PFSK-1 (cell line): ENCODE measurements around the gene OR10A4.

ENCODE experiments used
- FOXP2 ChIP-seq: optimal IDR thresholded peaks from 2 replicates; pipeline ENCODE3; 2011; ENCODE audit warnings: borderline replicate concordance, control low read depth, inconsistent platforms; ENCODE audit not compliant: insufficient read depth; ENCODE audit errors: extremely low read length, extremely low read depth
- POLR2AphosphoS5 ChIP-seq: IDR thresholded peaks from 2 replicates; pipeline ENCODE4 v1.6.1; 2012; ENCODE audit warnings: low read depth, mild to moderate bottlenecking, control low read depth, low read length, moderate library complexity
- SIN3A ChIP-seq: IDR thresholded peaks from 2 replicates; pipeline ENCODE4 v1.6.1; 2012; ENCODE audit warnings: mild to moderate bottlenecking, low read length, moderate library complexity, borderline replicate concordance; ENCODE audit not compliant: insufficient read depth
- TAF1 ChIP-seq: IDR thresholded peaks from 2 replicates; pipeline ENCODE4 v1.6.1; 2012; ENCODE audit warnings: low read length, control low read depth, borderline replicate concordance; ENCODE audit not compliant: insufficient read depth
- TF ChIP-seq, protein P1 (sequence below), 2 experiments: IDR thresholded peaks; 2 replicates each; pipeline versions ENCODE4 v1.6.1 to v1.8.0; 2011 to 2012; ENCODE audit warnings: low read depth in 2 of 2, low read length in 2 of 2, control low read depth in 1 of 2, inconsistent platforms in 1 of 2, mild to moderate bottlenecking in 1 of 2, moderate library complexity in 1 of 2; ENCODE audit not compliant: insufficient read depth in 1 of 2

The OR10A4 gene

DNA sequence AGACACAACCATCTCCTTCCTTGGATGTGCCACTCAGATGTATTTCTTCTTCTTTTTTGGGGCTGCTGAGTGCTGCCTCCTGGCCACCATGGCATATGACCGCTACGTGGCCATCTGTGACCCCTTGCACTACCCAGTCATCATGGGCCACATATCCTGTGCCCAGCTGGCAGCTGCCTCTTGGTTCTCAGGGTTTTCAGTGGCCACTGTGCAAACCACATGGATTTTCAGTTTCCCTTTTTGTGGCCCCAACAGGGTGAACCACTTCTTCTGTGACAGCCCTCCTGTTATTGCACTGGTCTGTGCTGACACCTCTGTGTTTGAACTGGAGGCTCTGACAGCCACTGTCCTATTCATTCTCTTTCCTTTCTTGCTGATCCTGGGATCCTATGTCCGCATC is 489 bp downstream of the OR10A4 start:
- no peak for TF ChIP-seq SIN3A
- TF ChIP-seq FOXP2: no peak
- TF ChIP-seq, protein P1, sequence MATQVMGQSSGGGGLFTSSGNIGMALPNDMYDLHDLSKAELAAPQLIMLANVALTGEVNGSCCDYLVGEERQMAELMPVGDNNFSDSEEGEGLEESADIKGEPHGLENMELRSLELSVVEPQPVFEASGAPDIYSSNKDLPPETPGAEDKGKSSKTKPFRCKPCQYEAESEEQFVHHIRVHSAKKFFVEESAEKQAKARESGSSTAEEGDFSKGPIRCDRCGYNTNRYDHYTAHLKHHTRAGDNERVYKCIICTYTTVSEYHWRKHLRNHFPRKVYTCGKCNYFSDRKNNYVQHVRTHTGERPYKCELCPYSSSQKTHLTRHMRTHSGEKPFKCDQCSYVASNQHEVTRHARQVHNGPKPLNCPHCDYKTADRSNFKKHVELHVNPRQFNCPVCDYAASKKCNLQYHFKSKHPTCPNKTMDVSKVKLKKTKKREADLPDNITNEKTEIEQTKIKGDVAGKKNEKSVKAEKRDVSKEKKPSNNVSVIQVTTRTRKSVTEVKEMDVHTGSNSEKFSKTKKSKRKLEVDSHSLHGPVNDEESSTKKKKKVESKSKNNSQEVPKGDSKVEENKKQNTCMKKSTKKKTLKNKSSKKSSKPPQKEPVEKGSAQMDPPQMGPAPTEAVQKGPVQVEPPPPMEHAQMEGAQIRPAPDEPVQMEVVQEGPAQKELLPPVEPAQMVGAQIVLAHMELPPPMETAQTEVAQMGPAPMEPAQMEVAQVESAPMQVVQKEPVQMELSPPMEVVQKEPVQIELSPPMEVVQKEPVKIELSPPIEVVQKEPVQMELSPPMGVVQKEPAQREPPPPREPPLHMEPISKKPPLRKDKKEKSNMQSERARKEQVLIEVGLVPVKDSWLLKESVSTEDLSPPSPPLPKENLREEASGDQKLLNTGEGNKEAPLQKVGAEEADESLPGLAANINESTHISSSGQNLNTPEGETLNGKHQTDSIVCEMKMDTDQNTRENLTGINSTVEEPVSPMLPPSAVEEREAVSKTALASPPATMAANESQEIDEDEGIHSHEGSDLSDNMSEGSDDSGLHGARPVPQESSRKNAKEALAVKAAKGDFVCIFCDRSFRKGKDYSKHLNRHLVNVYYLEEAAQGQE (IDR thresholded peaks at IDR 0.05; ENCODE audit: insufficient read depth in 1 of 2, low read depth in 2 of 2, low read length in 2 of 2): no peak
- TF ChIP-seq POLR2AphosphoS5: no peak
- no peak for TF ChIP-seq TAF1

GRCh38 chr11:6882751-6883150 is 6.3 kb downstream of the OR10A4 start:
- TF ChIP-seq TAF1 (no peak), SIN3A (no peak), POLR2AphosphoS5 (no peak)
- TF ChIP-seq, protein P1 (IDR thresholded peaks at IDR 0.05; ENCODE audit: insufficient read depth in 1 of 2, low read depth in 2 of 2, low read length in 2 of 2): no peak

DNA sequence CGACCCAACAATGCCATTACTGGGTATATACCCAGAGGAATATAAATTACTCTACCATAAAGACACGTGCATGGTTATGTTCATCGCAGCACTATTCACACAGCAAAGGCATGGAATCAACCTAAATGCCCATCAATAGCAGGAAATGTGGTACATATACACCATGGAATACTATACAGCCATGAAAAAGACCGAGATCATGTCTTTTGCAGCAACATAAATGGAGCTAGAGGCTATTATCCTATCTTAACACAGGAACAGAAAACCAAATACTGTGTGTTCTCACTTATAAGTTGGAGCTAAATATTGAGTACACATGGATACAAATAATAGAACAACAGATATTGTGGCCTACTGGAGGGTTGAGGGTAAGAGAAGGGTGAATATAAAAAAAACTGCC is 12.4 kb downstream of the OR10A4 start:
- TF ChIP-seq SIN3A: no peak
- TF ChIP-seq TAF1: no peak
- no peak for TF ChIP-seq FOXP2
- TF ChIP-seq, protein P1 (IDR thresholded peaks at IDR 0.05; ENCODE audit: insufficient read depth in 1 of 2, low read depth in 2 of 2, low read length in 2 of 2): no peak
- TF ChIP-seq POLR2AphosphoS5: no peak

DNA sequence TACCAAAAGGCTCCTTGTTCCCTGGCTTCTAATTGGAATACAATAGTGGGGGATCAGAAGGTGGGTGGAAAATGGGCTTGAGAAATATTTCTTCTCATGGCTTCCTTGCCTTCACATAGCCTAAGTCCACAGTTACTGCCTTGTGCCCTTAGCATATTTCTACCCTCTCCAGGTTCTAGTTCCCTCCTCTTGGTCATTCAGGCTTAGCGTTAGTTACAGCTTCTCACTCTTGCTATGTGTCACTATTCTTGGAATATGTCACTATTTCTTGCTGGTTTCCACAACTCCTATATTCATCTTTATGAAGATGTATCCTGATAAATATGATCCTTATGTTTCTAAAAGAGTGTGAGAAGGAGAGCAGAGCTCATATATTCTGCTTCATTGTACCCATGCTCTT is 13.4 kb downstream of the OR10A4 start:
- no peak for TF ChIP-seq FOXP2
- TF ChIP-seq, protein P1 (IDR thresholded peaks at IDR 0.05; ENCODE audit: insufficient read depth in 1 of 2, low read depth in 2 of 2, low read length in 2 of 2): no peak

- TF ChIP-seq, protein P1 (IDR thresholded peaks at IDR 0.05; ENCODE audit: insufficient read depth in 1 of 2, low read depth in 2 of 2, low read length in 2 of 2): no peak
- TF ChIP-seq TAF1 (no peak), SIN3A (no peak), POLR2AphosphoS5 (no peak), FOXP2 (no peak)
Measured at GRCh38 chr11:6892400-6892799, 16.0 kb downstream of the OR10A4 start, which contains the start of gene OR2D2. OR2D2 (minus strand) TSS chr11:6892500; CDS start chr11:6892500, 0 bp downstream.
